OCI-LY7 (cell line): ENCODE data around the gene DVL1.

Experiments used
- EZH2phosphoT487 ChIP-seq: fragments of 200-600 bp; sonication (generic); IDR thresholded peaks from 2 replicates; pipeline ENCODE4 v1.6.1; 2018; ENCODE audit warnings: low read depth, borderline replicate concordance, mild to moderate bottlenecking, mixed run types, antibody characterized with exemption, low read length, moderate library complexity, mixed read lengths
- TF ChIP-seq, protein P1 (sequence below): fragments of 200-600 bp; sonication (generic); conservative IDR thresholded peaks from 2 replicates; pipeline ENCODE4 v1.5.1; 2014; ENCODE audit warnings: mild to moderate bottlenecking, antibody characterized with exemption, low read length, moderate library complexity, mixed read lengths

DNA sequence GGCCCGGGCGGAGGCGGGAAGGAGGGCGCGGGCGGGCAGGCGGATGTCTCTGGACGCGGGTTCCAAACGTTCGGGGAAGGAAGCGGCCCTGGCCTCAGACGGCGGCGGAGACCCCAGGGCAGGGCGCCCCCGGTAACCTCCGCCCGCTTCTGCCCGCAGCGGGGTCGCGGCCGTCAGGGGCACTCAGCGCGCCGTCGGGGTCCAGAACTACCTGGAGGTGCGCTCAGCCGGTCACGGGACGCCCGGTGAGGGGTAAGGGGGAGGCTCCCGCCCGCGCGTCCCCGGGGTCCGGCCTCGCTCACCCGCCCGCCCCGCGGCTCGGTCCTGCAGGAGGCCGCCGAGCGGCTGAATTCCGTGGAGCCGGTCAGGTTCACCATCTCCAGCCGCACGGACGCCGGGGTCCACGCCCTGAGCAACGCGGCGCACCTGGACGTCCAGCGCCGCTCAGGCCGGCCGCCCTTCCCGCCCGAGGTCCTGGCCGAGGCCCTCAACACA lies 40.4 kb downstream of the DVL1 start:
- TF ChIP-seq, protein P1, sequence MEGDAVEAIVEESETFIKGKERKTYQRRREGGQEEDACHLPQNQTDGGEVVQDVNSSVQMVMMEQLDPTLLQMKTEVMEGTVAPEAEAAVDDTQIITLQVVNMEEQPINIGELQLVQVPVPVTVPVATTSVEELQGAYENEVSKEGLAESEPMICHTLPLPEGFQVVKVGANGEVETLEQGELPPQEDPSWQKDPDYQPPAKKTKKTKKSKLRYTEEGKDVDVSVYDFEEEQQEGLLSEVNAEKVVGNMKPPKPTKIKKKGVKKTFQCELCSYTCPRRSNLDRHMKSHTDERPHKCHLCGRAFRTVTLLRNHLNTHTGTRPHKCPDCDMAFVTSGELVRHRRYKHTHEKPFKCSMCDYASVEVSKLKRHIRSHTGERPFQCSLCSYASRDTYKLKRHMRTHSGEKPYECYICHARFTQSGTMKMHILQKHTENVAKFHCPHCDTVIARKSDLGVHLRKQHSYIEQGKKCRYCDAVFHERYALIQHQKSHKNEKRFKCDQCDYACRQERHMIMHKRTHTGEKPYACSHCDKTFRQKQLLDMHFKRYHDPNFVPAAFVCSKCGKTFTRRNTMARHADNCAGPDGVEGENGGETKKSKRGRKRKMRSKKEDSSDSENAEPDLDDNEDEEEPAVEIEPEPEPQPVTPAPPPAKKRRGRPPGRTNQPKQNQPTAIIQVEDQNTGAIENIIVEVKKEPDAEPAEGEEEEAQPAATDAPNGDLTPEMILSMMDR, result no peak
- no peak for TF ChIP-seq EZH2phosphoT487
